Hepatocyte (in vitro differentiated cells): Measurements from ENCODE around the gene GRID1.

Experiments
- CTCF ChIP-seq: fragments of 200-600 bp; sonication (generic); IDR thresholded peaks from 2 replicates; pipeline ENCODE4 v1.5.1; 2016; ENCODE audit warnings: antibody characterized with exemption, mild to moderate bottlenecking; ENCODE audit not compliant: poor library complexity
- EZH2 ChIP-seq: fragments of 200-600 bp; sonication (generic); IDR thresholded peaks from 2 replicates; pipeline ENCODE4 v1.6.1; 2016; ENCODE audit warnings: antibody characterized with exemption, mild to moderate bottlenecking, borderline replicate concordance
- EZH2phosphoT487 ChIP-seq: fragments of 200-600 bp; sonication (generic); IDR thresholded peaks from one replicate; pipeline ENCODE4 v1.6.1; 2018; ENCODE audit warnings: antibody characterized with exemption, mild to moderate bottlenecking, low read depth, moderate library complexity; ENCODE audit not compliant: unreplicated experiment, severe bottlenecking

- TF ChIP-seq CTCF (no peak), EZH2phosphoT487 (no peak), EZH2 (no peak)
These were observed 283.4 kb downstream of the GRID1 start for GRCh38 chr10:86083206-86083605.
